ENCODE results near the gene CHD5. TPM values are rescaled to one million over a fixed set of nuclear protein-coding genes. Genes with fewer than 3 reads are reported as not detected.
A peak's percentile ranks its signal among the peaks of the same experiment; 100 is the strongest.

The CHD5 gene
- 4.8 to 4.9 TPM (median 4.9 TPM) in 3 replicates for total RNA-seq

- no peak for DNase-seq (ENCODE audit: low spot score in 2 of 2, unreplicated experiment in 2 of 2)
- Mint-ChIP-seq H3K27me3 (ENCODE audit: low read depth) (peaks cover 19% of the 10 kb centered on the region), H3K4me3 (peak within 1 kb of the TSS; percentile 66), H3K36me3 (no peaks in the 10 kb centered on the region), H3K4me1 (peaks cover 29% of the 10 kb centered on the region), H3K27ac (peak within 1 kb of the TSS; percentile 50), H3K9me3 (no peaks in the 10 kb centered on the region)
- TF ChIP-seq CTCF (IDR thresholded peaks at IDR 0.05; ENCODE audit: unreplicated experiment) = no peak
Measured at GRCh38 chr1:6180268-6180706, at the start of gene CHD5. Gene CHD5 (minus strand): TSS chr1:6180321. CDS start chr1:6180023, 298 bp downstream.

GRCh38 chr1:6225651-6226050 lies 45.5 kb upstream of the CHD5 start:
- H3K27ac Mint-ChIP-seq = peak overlapping the region; percentile 69
- no peak overlapping the region for H3K4me3 Mint-ChIP-seq
- no peaks in the 10 kb centered on the region for H3K27me3 Mint-ChIP-seq (ENCODE audit: low read depth)
- H3K36me3 Mint-ChIP-seq = peaks cover 29% of the 10 kb centered on the region
- no peak for TF ChIP-seq CTCF (IDR thresholded peaks at IDR 0.05; ENCODE audit: unreplicated experiment)
- DNase-seq (ENCODE audit: low spot score in 2 of 2, unreplicated experiment in 2 of 2) = no peak
- H3K9me3 Mint-ChIP-seq = no peaks in the 10 kb centered on the region
- peaks cover 3% of the 10 kb centered on the region for H3K4me1 Mint-ChIP-seq

- H3K27me3 Mint-ChIP-seq (ENCODE audit: low read depth) = no peaks in the 10 kb centered on the region
- H3K36me3 Mint-ChIP-seq = peaks cover 34% of the 10 kb centered on the region
Measured at GRCh38 chr1:6224718-6225117, 44.6 kb upstream of the CHD5 start.

GRCh38 chr1:6223617-6224016 lies 43.5 kb upstream of the CHD5 start:
- H3K27me3 Mint-ChIP-seq (ENCODE audit: low read depth) = no peaks in the 10 kb centered on the region
- H3K4me3 Mint-ChIP-seq = no peak overlapping the region
- no peak for TF ChIP-seq CTCF (IDR thresholded peaks at IDR 0.05; ENCODE audit: unreplicated experiment)
- H3K4me1 Mint-ChIP-seq = peaks cover 10% of the 10 kb centered on the region
- no peak overlapping the region for H3K27ac Mint-ChIP-seq
- DNase-seq (ENCODE audit: low spot score in 2 of 2, unreplicated experiment in 2 of 2) = no peak
- H3K36me3 Mint-ChIP-seq = peaks cover 36% of the 10 kb centered on the region
- no peaks in the 10 kb centered on the region for H3K9me3 Mint-ChIP-seq

More at GRCh38 chr1:6224718-6225117, 44.6 kb upstream of the CHD5 start:
- Mint-ChIP-seq H3K4me1 (peaks cover 10% of the 10 kb centered on the region), H3K4me3 (no peak overlapping the region), H3K27ac (no peak overlapping the region), H3K9me3 (no peaks in the 10 kb centered on the region)
- TF ChIP-seq CTCF (IDR thresholded peaks at IDR 0.05; ENCODE audit: unreplicated experiment) = no peak
- DNase-seq (ENCODE audit: low spot score in 2 of 2, unreplicated experiment in 2 of 2) = no peak

- no peak overlapping the region for H3K4me3 Mint-ChIP-seq
- no peaks in the 10 kb centered on the region for H3K9me3 Mint-ChIP-seq
- H3K36me3 Mint-ChIP-seq = peaks cover 37% of the 10 kb centered on the region
- H3K27me3 Mint-ChIP-seq (ENCODE audit: low read depth) = no peaks in the 10 kb centered on the region
- H3K27ac Mint-ChIP-seq = no peak overlapping the region
- DNase-seq (ENCODE audit: low spot score in 2 of 2, unreplicated experiment in 2 of 2) = no peak
- peaks cover 10% of the 10 kb centered on the region for H3K4me1 Mint-ChIP-seq
- TF ChIP-seq CTCF (IDR thresholded peaks at IDR 0.05; ENCODE audit: unreplicated experiment) = no peak
Measured at GRCh38 chr1:6222636-6223035, 42.5 kb upstream of the CHD5 start.

All from mesothelial cell of epicardium (in vitro differentiated cells).